Stimulated activated CD8-positive, alpha-beta memory T cell treated with anti-CD3 and anti-CD28 coated beads, Interleukin-12 subunit alpha, Interleukin-12 subunit beta, amount 100 ng/mL, for 24 hours (primary cell): ENCODE results near the gene PKD2L1.
"Not testable (repeated sequence)": the region's sequence is repeated elsewhere in the genome, so short reads cannot be mapped to it uniquely, and the experiment has no call there.

Source experiments
- DNase-seq: peaks from one replicate; pipeline ENCODE4 v3.0.0-alpha.2; 2020; ENCODE audit errors: extremely low read depth

PKD2L1 gene

DNA sequence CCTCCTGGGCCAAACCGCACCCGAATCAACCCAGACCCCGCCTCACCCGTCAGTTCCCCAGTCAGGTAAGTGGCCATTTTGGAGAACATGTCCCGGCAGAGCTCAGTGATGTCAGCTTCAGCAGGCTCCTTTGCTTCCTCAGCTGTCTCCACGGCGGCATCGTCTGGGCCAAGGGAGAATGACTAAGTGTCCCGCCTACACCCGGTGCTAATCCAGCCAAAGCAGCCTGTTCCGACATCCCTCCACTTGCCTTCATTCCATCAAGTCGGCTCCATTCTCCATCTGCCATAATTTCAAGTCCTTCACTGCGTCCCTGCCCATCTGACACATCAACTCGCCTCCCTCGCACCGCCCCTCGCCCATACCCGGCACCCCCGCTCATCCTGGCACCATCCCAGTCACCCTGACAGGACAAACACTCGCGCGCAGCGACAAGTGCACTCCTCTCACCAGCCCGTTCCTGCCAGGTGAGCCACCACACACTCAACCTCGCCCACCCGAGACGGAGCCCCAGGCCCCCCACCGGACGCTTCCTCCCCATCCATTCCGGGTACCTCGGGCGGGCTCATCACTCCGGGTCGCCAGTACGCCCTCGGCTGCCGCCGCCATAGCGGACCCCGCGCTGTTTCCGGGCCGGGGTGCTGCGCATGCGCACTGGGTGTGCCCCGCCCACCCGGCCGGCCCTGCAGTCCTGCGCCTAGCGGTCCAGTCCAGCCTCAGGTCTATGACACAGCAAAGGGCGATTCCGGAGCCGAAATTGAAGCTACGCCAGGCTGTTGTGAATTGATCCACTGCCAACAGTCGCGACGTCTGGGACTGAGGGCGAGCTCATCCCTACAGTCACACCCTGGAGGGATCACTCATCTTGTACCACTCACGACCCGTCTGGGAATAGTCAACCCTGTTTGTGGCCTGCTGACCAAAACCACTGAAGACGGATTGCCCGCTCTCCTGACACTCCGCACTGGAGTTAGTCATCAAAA, 43.7 kb downstream of the PKD2L1 start, which contains the start of gene BLOC1S2:
BLOC1S2 (minus strand) TSS at position 630 of the 983 bp plus-strand sequence; CDS start at position 609, 21 bp downstream.
- DNase-seq: peak; percentile 65

- not testable (repeated sequence) for DNase-seq
These were observed 44.7 kb downstream of the PKD2L1 start for GRCh38 chr10:100285326-100285725.

DNA sequence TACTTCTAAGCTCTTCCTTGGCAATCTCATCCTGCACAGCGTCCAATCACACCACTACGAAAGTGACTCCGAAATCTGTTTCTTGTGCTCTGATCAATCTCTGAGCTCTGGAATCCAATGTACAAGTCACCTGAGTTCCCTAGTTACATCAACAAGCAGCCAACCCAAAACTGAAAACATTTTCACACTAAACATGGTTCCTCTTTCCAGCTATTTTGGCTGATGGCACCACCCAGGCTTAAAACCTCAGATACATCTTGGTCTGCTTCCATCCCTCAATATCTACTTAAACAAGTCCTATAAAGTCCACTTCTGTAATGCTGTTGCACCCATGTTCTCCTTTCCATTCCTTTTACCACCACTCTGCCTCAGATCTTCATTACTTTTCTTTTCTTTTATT, 47.1 kb downstream of the PKD2L1 start:
- no peak for DNase-seq

- DNase-seq: not testable (repeated sequence)
These were observed 53.1 kb downstream of the PKD2L1 start for GRCh38 chr10:100276971-100277370.

DNA sequence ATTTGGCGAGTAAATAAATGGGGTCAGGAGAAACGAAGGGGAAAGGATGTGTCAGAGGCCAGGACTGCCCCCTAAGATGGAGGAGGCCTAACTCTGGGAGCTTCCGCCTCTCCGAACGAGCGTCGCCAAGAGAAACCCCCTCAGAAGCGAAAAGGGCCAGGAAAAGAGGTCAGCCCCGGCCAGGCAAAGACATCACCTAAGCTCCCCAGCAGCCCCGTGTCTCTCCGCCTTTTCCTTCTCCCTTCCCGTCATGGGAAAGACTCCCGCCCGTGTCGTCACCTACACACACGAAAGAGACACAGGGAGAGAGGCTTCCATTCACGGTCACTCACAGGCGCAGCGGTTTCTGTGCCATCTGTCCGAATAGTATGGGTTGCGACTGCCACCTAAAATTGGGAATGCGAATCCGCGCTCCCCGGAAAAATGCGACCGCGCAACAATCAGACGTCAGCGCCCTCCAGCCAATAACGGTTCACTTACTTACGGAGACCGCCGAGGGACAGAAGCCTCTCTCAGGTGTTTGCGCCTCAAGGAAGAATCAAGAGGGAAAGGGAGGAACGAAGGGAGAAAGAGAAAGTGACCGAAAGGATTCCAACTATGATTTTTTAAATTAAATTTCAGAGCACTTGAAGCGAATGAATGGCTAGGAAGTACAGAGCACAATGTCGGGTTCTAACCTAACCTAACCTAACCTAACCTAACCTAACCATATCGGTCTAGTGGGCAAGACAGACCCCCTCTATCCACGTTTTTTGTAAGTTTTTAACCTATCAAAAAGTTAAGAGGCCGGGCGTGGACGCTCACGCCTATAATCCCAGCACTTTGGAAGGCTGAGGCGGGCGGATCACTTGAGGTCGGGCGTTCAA, 62.6 kb downstream of the PKD2L1 start, which contains the start of gene CWF19L1:
CWF19L1 (minus strand) TSS at position 400 of the 866 bp plus-strand sequence; CDS start at position 355, 45 bp downstream.
- DNase-seq: peak; percentile 47

DNA sequence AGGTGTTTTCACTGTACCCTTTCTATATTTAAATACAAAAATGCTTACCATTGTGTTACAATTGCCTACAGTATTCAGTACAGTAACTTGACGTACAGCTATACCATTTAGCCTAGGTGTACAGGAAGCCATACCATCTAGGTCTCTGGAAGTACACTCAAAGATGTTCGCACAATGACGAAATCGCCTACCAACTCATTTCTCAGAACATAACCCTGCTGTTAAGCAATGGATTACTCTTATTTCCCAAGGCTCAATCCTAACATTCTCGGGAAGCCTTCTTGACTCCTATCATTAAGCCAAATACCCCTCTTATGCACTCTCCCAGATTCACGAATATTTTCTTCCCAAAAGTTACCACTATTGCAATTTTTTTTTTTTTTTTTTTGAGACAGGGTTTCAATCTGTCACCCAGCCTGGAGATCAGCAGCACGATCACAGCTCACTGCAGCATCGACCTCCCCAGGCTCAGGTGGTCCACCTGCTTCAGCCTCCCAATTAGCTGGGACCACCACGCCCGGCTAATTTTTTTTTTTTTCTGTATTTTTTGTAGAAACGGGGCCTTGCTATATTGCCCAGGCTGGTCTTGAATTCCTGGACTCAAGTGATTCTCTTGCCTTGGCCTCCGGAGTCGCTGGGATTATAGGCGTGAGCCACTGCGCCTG, 64.1 kb downstream of the PKD2L1 start:
- no peak for DNase-seq

DNA sequence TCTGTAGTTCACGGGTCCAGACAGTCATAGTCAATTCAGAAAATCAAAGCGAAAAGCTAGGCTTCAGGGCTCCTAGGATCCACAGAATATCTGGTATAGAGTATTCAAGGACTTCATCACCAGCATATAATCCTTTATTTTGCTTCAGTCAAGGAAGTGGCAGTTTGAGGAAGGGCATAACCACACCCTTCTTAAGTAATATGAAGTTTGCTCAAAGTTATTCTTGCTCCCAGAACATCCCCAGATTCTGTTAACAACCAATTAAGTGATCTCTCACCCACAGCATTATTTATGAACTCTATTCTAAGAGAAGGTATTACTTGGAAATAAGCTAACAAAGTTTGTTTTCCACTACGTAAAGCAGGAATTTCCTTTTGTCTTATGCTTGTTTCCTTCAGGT, 75.8 kb downstream of the PKD2L1 start:
- no peak for DNase-seq

DNA sequence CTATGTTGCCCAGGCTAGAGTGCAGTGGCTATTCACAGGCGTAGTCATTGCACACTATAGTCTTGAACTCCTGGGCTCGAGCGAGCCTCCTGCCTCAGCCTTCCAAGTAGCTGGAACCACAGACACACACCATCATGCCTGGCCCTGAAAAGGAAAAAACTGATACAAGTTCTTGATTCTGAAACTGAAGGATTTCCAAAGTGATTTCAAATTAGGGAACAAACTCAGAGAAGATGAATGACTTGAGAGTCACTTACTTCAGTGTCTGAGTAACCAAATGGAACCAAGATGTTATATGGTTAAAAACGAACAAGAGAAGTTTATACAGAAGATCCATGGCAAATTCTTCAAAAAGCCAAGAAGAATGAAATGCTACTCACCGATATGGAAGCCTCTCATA, 77.0 kb downstream of the PKD2L1 start:
- DNase-seq: no peak

DNA sequence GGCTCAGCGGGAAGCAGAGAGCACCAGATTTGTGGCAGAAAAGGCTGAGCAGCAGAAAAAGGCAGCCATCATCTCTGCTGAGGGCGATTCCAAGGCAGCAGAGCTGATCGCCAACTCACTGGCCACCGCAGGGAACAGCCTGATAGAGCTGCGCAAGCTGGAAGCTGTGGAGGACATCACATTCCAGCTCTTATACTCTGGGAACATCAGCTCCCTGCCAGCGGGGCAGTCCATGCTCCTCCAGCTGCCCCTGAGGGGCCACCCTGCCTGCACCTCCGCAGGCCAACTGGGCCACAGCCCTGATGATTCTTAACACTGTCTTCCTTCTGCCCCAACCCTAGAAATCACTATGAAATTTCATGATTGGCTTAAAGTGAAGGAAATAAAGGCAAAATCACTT, 81.2 kb downstream of the PKD2L1 start:
- no peak for DNase-seq

- no peak for DNase-seq
These were observed 84.4 kb downstream of the PKD2L1 start for GRCh38 chr10:100245484-100246220.

DNA sequence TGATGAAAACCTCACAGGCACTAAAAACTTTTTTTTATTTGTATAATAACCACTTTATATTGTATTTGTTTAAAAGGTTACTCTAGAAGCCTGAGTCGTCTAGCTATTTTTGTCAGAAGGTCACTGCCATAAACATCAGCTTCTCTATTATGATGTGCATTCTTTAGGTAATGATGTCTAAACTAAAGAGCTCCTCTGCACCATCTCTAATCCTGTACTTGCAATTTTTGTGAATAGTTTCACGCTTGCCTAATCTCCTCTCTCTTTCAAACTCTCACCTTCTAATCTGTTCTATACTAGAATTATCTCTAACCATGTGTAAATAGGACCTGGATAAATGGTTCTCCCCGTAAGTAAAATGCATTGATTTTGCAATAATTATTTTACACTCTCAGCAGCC, 90.2 kb downstream of the PKD2L1 start:
- DNase-seq: no peak

DNA sequence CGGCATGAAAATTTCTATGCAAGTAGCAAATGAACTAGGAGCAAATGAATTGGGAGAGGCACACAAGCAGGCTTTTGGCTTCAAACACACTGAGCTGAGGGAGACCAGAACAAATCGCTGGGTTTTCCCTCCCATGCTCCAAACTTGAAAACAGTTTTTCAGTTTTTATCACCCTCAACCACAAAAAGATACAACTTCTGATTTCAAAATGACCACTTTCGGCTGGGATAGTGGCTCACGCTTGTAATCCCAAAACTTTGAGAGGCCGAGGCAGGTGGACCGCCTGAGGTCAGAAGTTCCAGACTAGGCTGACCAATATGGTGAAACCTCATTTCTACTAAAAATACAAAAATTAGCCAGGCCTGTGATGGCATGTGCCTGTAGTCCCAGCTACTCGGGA, 91.6 kb downstream of the PKD2L1 start:
- DNase-seq: no peak
